Endodermal cell (in vitro differentiated cells): ENCODE data around the gene CCND2. TPM values are rescaled to one million over a fixed set of nuclear protein-coding genes. Genes with fewer than 3 reads are reported as not detected.
A peak's percentile ranks its signal among the peaks of the same experiment; 100 is the strongest.

Source experiments
- DNase-seq: peaks from one replicate; pipeline ENCODE4 v3.0.0-alpha.2; 2017
- H3K27ac ChIP-seq: 2 replicates; pipeline ENCODE4 v1.5.1; 2013; ENCODE audit warnings: mild to moderate bottlenecking, low read depth, low read length, moderate library complexity
- H3K27me3 ChIP-seq: 2 replicates; pipeline ENCODE4 v1.6.1; 2013; ENCODE audit warnings: mild to moderate bottlenecking, low read length, moderate library complexity; ENCODE audit not compliant: insufficient read depth, control insufficient read depth, poor library complexity, severe bottlenecking
- H3K36me3 ChIP-seq: 2 replicates; pipeline ENCODE4 v1.7.0; 2013; ENCODE audit warnings: mild to moderate bottlenecking, low read length, moderate library complexity; ENCODE audit not compliant: control insufficient read depth, insufficient read depth
- H3K4me1 ChIP-seq: one replicate; pipeline ENCODE4 v1.7.0; 2013; ENCODE audit warnings: low read length; ENCODE audit not compliant: control insufficient read depth, insufficient read depth
- H3K4me3 ChIP-seq: 2 replicates; pipeline ENCODE4 v1.5.1; 2013; ENCODE audit warnings: mild to moderate bottlenecking, low read length, moderate library complexity
- H3K9ac ChIP-seq: 2 replicates; pipeline ENCODE4 v1.6.1; 2013; ENCODE audit warnings: mild to moderate bottlenecking, low read length, moderate library complexity; ENCODE audit not compliant: poor library complexity, severe bottlenecking; ENCODE audit errors: extremely low read depth
- H3K9me3 ChIP-seq: 2 replicates; pipeline ENCODE4 v1.6.1; 2013; ENCODE audit warnings: mild to moderate bottlenecking, low read length, moderate library complexity; ENCODE audit not compliant: control insufficient read depth
- H3K27ac Mint-ChIP-seq: 2 replicates; pipeline ENCODE4 v1.8.0; 2020; ENCODE audit warnings: mixed read lengths
- H3K27me3 Mint-ChIP-seq: 2 replicates; pipeline ENCODE4 v1.8.0; 2021; ENCODE audit warnings: mild to moderate bottlenecking, mixed read lengths; ENCODE audit not compliant: insufficient read depth
- H3K36me3 Mint-ChIP-seq: 2 replicates; pipeline ENCODE4 v1.8.0; 2020; ENCODE audit warnings: low read depth, mixed read lengths
- H3K4me1 Mint-ChIP-seq: 2 replicates; pipeline ENCODE4 v1.8.0; 2020; ENCODE audit warnings: mixed read lengths
- H3K4me3 Mint-ChIP-seq: 2 replicates; pipeline ENCODE4 v1.8.0; 2020; ENCODE audit warnings: mild to moderate bottlenecking, moderate library complexity, mixed read lengths
- H3K9me3 Mint-ChIP-seq: 2 replicates; pipeline ENCODE4 v1.8.0; 2020; ENCODE audit warnings: mild to moderate bottlenecking, mixed read lengths
- CTCF ChIP-seq: fragments of 200-600 bp; sonication (generic); conservative IDR thresholded peaks from 2 replicates; pipeline ENCODE4 v1.5.0; 2021; ENCODE audit warnings: antibody characterized with exemption, mild to moderate bottlenecking
- WGBS, 2 experiments: methylation state at CpG; one replicate each; pipeline versions ENCODE4 v1.1.5 to v1.1.7; 2013; ENCODE audit warnings: missing lambda C conversion rate in 2 of 2, mixed read lengths in 1 of 2; ENCODE audit not compliant: insufficient coverage in 1 of 2, insufficient read length in 1 of 2; 5-methylcytosine and 5-hydroxymethylcytosine counted together
- total RNA-seq, 2 donors: library from RNA; stranded (reverse); fragmentation: NEBNext Ultra II Directional in 1 of 2; extraction: Animal tissue kit (Norgen Biotek cat#: 25700) in 1 of 2; gene quantifications; 2 replicates in 1 of 2; 3 replicates in 1 of 2; pipeline ENCODE4 v1.2.1, GENCODE V29; 2021

CCND2 gene
- total RNA-seq, 2 donors from 2014 or later, result 286 to 362 TPM

GRCh38 chr12:4240981-4241380 lies 32.6 kb upstream of the CCND2 start:
- no peak overlapping the region for H3K4me3 Mint-ChIP-seq
- no peak overlapping the region for H3K27ac ChIP-seq
- no peak overlapping the region for H3K4me3 ChIP-seq
- peaks cover 26% of the 10 kb centered on the region for H3K9me3 Mint-ChIP-seq
- H3K27me3 Mint-ChIP-seq, result peaks cover 11% of the 10 kb centered on the region
- H3K36me3 ChIP-seq, result no peaks in the 10 kb centered on the region
- H3K27ac Mint-ChIP-seq, result no peak overlapping the region
- WGBS, 2 experiments, result 89 to 94% methylated on average over 3 to 5 of the region's 5 CpGs
- H3K4me1 Mint-ChIP-seq, result peaks cover 11% of the 10 kb centered on the region
- H3K27me3 ChIP-seq, result no peaks in the 10 kb centered on the region
- no peak overlapping the region for H3K9ac ChIP-seq
- DNase-seq, result no peak
- peaks cover 11% of the 10 kb centered on the region for H3K36me3 Mint-ChIP-seq
- peaks cover 9% of the 10 kb centered on the region for H3K9me3 ChIP-seq
- no peak for TF ChIP-seq CTCF
- peaks cover 1% of the 10 kb centered on the region for H3K4me1 ChIP-seq

- DNase-seq, result no peak
- Mint-ChIP-seq H3K4me1 (peaks cover 18% of the 10 kb centered on the region), H3K9me3 (peaks cover 26% of the 10 kb centered on the region), H3K27ac (no peak overlapping the region), H3K27me3 (peaks cover 11% of the 10 kb centered on the region), H3K36me3 (peaks cover 11% of the 10 kb centered on the region), H3K4me3 (no peak overlapping the region)
- WGBS, 2 experiments, result 97 to 99% methylated on average over 4 of the region's 4 CpGs
- no peak for TF ChIP-seq CTCF
- H3K9me3 ChIP-seq, result peaks cover 9% of the 10 kb centered on the region
- no peaks in the 10 kb centered on the region for H3K27me3 ChIP-seq
- H3K36me3 ChIP-seq, result no peaks in the 10 kb centered on the region
- H3K9ac ChIP-seq, result no peak overlapping the region
- no peak overlapping the region for H3K27ac ChIP-seq
- no peak overlapping the region for H3K4me3 ChIP-seq
- H3K4me1 ChIP-seq, result peaks cover 5% of the 10 kb centered on the region
Observed at GRCh38 chr12:4241592-4241991, 32.0 kb upstream of the CCND2 start.

GRCh38 chr12:4242595-4242994 lies 31.0 kb upstream of the CCND2 start:
- Histone ChIP-seq H3K36me3 (no peaks in the 10 kb centered on the region), H3K4me1 (peaks cover 5% of the 10 kb centered on the region), H3K4me3 (no peak overlapping the region), H3K27ac (no peak overlapping the region), H3K27me3 (no peaks in the 10 kb centered on the region), H3K9ac (no peak overlapping the region), H3K9me3 (peaks cover 1% of the 10 kb centered on the region)
- H3K27me3 Mint-ChIP-seq, result peaks cover 11% of the 10 kb centered on the region
- H3K4me3 Mint-ChIP-seq, result no peak overlapping the region
- peaks cover 17% of the 10 kb centered on the region for H3K9me3 Mint-ChIP-seq
- peak; percentile 60 for DNase-seq
- H3K4me1 Mint-ChIP-seq, result peaks cover 18% of the 10 kb centered on the region
- no peak for TF ChIP-seq CTCF
- H3K27ac Mint-ChIP-seq, result no peak overlapping the region
- peaks cover 9% of the 10 kb centered on the region for H3K36me3 Mint-ChIP-seq
- 88 to 100% methylated on average over 4 to 10 of the region's 10 CpGs for WGBS, 2 experiments
